GM18907 (cell line): ENCODE results near the gene COG7.

ENCODE experiments used
- ATAC-seq: cut with Tn5 transposase; IDR thresholded peaks from one replicate; pipeline ENCODE4 v1.9.1; 2021; ENCODE audit warnings: mild to moderate bottlenecking, moderate library complexity; ENCODE audit not compliant: unreplicated experiment

Gene COG7

DNA sequence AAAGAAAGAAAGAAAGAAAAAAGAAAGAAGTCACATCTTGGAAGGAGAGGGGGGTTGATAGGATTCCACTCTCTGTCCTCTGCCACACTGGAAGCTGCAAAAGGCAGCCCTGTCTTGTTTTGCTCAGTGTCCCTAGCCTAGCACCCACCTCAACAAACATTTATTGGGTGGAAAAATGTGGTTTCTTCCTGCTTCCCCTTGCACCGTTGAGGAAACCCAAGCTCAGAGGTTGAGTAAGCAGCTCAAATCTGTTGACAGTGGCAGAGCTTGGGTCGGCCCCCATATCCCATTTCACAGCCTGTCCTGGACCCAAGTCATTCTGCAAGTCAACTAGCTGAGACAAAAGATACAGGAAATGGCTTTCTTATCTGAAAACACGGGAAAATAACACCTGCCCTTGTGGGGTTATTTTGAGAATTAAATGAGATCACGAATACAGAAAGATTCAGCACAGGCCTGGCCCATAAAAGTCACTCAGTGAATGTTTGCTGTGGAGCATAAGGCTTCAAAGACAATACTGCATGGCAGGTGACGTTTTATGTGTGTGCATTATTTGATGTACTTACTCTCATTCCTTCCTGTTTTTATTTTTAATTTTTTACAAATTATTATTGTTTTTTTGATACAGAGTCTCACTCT, 87.3 kb downstream of the COG7 start:
- ATAC-seq: no peak

DNA sequence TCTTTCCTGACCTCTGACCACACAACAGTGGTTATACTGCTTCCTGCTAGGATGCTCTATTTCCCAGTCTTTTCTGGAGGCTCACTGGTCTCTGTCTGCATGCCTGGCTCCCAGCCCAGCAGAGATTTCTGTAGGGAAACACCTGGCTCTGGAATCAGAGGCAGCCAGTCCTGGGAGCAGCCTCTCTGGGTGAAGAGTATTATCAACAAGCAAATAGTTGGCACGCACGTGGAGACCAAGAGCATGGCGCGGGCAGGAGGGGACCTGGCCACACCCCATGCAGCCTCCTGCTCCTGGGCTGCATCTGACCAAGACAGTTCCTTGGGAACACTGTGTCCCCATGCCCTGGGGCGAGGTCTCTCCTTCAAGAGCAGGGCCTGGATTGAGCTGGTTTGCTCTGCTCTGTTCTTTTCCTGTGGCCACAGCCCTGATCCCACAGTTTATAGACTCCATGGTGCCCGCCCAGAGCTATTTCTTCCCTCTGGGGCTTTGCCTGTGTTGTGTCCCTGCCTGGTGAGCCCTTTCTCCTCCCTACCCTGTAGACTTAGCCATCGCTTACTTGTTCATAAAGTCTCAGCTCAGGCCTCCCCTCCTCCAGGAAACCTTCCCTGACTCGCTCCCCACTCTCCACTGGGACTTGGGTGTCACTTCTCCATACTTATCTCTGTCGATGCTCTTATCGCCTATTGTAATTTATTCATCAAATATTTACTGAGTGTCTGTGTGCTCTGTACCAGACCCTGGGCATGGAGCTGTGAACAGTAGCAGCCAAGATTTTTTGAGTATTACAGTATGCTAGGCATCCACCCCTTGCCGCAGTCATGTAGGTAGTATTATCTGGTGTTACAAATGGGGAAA, 90.3 kb downstream of the COG7 start:
- no peak for ATAC-seq

DNA sequence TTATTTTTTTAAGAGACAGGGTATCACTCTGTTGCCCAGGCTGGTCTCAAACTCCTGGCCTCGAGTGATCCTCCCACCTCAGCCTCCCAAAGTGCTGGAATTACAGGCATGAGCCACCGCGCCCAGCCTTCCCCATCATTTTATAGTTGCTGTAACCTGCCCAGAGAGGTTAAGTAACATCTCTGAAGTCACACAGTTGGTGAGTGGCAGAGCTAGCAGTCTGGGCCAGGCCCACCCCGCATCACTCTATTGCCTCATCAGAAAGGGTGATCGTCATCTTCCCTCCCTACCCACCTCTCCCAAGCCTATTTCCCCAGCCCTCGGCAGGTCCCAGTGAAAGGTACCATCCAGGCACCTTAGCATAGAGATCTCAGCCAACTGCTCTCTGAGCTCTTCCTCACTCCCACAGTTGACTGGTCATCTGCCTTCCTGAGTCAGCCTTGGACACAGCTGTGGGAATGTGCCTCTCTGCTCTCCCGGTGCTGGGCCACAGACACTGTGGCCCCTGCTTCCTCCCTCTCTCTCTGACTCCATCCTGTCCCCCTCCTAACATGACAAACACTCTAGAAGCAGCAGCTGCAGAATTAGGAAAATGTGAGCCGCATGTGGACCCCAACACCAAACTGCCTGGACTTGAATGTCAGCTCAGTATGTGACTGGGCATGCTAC, 93.8 kb downstream of the COG7 start:
- ATAC-seq: no peak

DNA sequence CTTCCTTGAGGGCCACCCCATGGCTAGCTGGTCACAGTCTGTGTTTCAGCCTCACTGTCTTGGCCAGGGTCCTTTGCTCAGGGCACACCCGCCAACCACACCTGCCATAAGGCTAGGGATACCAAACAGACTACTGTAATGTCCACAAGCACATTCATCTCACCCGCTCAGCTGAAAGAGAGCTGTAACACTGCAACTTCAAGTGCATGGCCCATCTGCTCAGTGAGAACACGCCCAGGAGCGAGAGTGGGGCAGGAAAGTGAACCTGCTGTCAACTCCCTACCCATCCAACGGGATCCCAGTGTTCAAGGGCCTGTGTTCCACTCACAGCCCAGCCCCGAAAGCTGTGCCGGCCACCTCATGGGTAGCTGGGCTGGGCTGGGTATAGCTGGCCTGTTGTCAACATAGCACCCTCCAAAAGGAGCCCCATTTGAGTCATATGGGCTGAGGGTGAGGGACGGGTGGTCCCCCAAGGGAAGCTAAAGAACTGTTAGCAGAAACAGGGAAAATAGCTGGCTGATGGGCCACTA, 95.2 kb downstream of the COG7 start:
- ATAC-seq: no peak

DNA sequence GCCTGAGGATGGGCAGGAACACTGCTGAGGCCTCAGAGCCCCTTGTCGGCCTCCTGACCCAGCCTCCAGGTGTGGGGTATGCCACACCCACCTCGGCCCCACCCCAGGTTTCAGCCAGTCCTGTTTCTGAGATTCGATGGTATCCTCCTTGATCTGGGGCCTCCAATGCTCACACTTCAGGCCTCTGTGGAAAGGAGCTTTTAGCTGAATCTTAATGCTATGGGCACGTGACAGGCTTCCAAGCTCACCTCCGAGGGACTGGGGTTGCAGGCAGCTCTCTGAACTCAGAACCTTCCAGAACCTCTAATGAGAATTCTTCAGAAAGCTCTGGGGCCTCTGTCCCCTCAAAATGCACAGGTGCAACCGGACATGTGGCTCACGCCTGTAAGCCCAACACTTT, 96.0 kb downstream of the COG7 start:
- ATAC-seq: no peak

DNA sequence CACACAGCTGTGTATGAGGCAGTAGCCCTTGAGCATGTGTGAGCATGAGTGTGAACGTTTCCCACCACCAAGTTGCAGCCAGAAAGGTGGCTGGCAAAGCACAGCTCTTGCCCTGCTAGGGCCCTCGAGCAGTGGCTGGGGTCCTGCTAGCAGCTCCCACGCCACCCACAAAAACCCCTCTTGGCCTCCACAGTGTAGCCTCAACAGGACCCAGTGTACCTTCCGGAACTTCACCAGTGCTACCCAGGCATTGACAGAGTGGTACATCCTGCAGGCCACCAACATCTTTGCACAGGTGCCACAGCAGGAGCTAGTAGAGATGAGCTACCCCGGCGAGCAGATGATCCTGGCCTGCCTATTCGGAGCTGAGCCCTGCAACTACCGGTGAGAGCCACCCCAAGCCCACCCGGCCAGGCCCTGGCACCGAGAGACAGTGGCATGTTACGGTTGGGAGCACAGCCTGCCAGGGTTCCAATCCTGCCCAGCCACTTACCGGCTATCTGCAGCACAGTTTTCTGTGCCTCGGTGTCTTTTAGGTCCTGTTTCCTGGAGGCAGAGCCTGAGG, 97.8 kb downstream of the COG7 start:
- no peak for ATAC-seq

DNA sequence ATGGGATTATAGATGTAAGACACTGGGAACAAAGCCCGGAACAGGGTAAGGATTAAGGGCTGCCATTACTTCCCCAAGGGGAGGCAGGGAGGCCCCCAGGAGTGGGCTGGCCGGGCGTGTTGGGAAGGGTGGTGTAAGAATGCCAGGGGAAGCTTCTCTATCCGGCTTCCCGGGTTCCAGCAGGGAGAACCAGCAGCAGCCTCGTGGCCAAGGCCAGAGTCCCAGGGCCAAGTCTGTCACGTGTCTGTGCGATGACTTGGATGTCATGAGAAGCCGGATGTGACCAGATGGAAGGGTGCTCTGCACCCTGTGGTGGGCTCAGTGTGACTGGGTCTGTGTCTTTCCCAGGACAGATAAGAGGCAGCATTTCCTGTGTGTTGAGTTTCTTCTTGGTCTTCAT, 98.7 kb downstream of the COG7 start:
- ATAC-seq: no peak

DNA sequence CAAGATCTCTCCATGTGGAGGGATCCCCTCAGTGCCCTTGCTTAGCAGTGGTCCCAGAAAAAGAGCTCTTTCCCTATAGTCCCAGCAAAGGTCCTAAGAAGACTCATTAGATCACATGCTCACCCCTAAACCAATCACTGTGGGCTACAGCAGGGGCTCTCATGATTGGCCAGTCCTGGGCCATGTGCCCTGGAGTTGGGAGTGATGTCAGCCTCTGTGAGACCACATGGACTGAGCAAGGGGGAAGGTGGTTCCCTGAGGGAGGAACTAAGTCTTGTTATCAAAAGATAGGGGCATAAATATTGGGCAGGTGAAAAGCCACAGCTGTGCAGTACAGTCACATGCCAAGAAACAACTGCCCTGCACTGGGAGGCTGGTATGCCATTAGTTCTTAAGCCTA, 99.5 kb downstream of the COG7 start:
- ATAC-seq: no peak

DNA sequence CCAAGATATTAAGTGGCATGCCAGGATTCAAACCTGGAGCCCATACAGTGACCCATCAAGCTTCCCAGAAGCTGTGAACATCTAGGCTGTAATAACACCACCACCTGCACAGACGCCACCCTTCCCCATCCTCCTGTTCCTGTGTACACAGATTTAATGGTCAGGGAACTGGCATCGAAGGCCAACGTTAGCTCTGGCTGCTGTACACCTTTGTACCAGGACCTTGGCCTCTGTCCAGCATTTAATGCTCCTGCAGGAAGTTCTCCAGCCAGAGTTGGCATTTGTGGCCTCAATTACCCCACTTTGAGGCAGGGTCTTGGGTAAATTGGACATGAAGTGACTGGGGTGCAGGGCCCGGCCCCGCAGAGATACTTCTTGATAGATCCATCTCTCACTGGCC, 101.6 kb downstream of the COG7 start:
- ATAC-seq: no peak

DNA sequence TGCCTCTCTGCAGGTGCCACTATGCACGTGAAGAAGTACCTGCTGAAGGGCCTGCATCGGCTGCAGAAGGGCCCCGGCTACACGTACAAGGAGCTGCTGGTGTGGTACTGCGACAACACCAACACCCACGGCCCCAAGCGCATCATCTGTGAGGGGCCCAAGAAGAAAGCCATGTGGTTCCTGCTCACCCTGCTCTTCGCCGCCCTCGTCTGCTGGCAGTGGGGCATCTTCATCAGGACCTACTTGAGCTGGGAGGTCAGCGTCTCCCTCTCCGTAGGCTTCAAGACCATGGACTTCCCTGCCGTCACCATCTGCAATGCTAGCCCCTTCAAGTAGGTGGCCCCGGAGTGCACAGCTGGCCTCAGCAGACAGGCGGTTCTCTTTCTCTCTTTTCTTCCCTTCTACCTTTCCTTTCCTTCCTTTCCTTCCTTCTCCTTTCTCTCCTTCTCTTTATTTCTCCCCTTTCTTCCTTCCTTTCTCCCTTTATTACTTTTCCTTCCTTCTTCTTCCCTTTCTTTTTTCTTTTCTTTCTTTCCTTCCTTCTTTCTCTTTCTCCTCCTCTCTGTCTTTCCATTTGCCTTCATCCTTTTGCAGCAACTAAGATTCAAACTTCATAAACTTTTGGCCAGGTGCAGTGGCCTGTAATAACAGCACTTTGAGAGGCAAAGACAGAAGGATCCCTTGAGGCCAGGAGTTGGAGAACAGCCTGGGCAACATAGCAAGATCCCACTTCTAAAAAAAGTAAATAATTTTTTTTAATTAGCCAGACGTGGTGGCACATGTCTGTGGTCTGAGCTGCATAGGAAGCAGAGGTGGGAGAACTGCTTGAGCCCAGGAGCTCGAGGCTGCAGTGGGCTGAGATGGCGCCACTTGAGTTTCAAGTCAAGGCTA, 104.2 kb downstream of the COG7 start:
- ATAC-seq: no peak

DNA sequence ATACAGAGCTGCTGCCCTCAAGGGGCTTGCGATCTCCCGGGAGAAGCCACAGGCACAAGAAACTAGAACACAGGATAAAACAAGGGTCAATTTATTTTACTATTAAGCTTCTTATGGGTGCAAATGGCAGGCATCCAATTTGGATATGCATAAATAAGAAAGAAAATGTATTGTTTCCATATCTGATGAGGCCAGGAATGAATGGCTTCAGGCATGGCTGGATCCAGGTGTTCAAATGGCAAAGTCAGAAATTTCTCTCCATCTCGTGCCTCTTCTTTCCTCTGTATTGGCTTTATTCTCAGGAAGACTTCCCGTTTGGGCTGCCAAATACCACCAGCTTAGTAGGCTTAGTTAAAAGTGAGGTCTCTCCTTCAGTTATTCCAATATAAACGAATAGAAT, 107.8 kb downstream of the COG7 start:
- ATAC-seq: no peak

DNA sequence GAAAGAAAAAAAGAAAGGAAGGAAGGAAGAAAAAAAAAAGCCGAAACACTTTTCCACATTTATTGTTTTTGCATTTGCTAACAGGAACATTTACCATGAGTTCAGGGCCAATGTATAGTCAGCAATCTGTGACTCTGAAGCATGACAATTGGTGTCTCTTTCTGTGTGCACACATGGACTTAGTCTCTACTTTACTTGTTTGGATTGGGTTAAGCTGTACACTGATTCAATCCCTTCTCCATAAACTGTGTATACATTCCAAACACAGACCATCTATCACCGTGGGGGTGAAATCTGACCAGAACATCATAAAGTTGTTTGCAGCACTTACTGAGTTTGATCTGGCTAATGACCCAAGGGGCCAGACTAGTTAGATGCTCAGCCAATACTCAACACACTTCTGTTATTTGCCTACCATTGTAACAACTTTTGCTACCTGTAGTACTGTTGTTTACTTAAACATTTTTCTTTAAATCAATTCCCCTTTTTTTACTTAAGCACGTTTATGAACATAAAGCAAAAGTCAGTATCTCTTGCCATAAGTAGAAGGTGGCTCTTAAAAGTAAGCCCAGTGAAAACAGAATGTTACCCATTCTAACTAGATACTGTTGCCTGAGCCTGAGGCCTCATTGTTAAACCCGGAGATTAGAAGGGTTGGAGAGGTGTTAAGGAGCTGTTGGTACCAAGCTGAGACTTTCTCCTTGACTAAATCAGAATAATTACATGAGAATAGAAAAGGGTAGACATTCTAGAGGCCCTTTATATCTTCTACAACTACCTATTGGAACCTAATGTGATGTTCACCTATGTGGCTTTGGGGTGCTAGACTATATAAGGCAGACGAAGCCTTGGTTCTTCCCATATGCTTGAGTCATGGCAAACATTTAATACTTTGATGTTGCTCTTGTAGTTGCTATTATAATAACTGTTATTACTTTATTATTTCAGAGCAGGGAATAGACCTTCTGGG, 109.1 kb downstream of the COG7 start:
- ATAC-seq: no peak

DNA sequence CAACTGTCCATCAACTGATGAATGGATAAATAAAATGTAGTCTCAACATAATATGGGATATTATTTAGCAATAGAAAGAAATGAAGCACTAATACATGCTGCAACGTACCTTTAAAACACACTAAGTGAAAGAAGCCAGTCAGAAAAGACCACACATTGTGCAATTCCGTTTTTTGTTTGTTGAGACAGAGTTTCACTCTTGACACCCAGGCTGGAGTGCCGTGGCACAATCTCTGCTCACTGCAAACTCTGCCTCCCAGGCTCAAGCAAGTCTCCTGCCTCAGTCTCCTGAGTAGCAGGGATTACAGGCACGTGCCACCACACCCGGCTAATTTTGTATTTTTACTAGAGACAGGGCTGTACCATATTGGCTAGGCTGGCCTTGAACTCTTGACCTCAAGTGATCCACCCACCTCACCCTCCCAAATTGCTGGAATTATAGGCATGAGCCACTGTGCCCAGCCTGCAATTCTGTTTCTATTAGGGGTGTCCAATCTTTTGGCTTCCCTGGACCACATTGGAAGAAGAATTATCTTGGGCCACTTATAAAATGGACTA, 110.8 kb downstream of the COG7 start:
- no peak for ATAC-seq

DNA sequence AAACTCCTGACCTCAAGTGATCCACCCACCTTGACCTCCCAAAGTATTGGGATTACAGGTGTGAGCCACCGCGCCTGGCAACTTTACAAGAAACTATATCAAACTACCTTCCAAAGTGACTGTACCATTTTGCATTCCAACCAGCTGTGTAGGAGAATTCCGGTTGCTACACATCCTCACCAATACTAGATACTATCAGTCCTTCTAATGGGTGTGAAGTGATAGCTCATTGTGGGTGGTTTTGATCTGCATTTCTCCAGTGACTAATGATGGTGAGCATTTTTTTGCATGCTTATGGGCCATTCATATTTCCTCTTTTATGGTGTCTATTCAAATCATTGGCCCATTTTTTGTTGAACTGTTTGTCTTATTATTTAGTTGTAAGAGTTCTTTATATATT, 113.2 kb downstream of the COG7 start:
- no peak for ATAC-seq
